H1 (cell line): Measurements from ENCODE around the gene XRRA1.

Experiments
- ASH2L ChIP-seq: fragments of 200-600, 300-600 bp; sonication (generic); IDR thresholded peaks from one replicate; pipeline ENCODE4 v1.7.1; 2017; ENCODE audit warnings: low read length
- BACH1 ChIP-seq: IDR thresholded peaks from 2 replicates; pipeline ENCODE4 v1.6.1; 2012; ENCODE audit warnings: low read length, improper control_type of control experiment
- EGR1 ChIP-seq: IDR thresholded peaks from 2 replicates; pipeline ENCODE4 v1.6.1; 2011; ENCODE audit warnings: low read depth, low read length, borderline replicate concordance
- POLR2A ChIP-seq, 2 experiments: IDR thresholded peaks; 1 replicate in 1 of 2; 2 replicates in 1 of 2; pipeline ENCODE4 v1.6.1; 2011; ENCODE audit warnings: low read depth in 2 of 2, low read length in 2 of 2, mild to moderate bottlenecking in 2 of 2; ENCODE audit errors: control extremely low read depth in 1 of 2

- TF ChIP-seq BACH1 (no peak), ASH2L (peak; percentile 63), POLR2A (IDR thresholded peaks at IDR 0.05; ENCODE audit: control extremely low read depth in 1 of 2, low read depth in 2 of 2, low read length in 2 of 2) (peak; percentile 81 to 98), EGR1 (no peak)
Observed at GRCh38 chr11:74948898-74949752, at the start of gene XRRA1, which contains the start of gene SPCS2.
